GM19035 (cell line): ENCODE results near the gene PRKN.
"Not testable (repeated sequence)": the region's sequence is repeated elsewhere in the genome, so short reads cannot be mapped to it uniquely, and the experiment has no call there.

Experiments
- ATAC-seq: cut with Tn5 transposase; IDR thresholded peaks from one replicate; pipeline ENCODE4 v1.9.1; 2021; ENCODE audit not compliant: unreplicated experiment

PRKN gene

GRCh38 chr6:161884782-161885181 lies 842.8 kb downstream of the PRKN start:
- no peak for ATAC-seq

GRCh38 chr6:161882196-161882765 lies 845.3 kb downstream of the PRKN start:
- no peak for ATAC-seq

GRCh38 chr6:161880056-161880455 lies 847.5 kb downstream of the PRKN start:
- no peak for ATAC-seq

GRCh38 chr6:161876231-161876630 lies 851.3 kb downstream of the PRKN start:
- ATAC-seq: no peak

- ATAC-seq: no peak
Observed at GRCh38 chr6:161870236-161870901, 857.2 kb downstream of the PRKN start.

- ATAC-seq: no peak
Observed at GRCh38 chr6:161869491-161869890, 858.1 kb downstream of the PRKN start.

- no peak for ATAC-seq
Observed at GRCh38 chr6:161866570-161866969, 861.0 kb downstream of the PRKN start.

- ATAC-seq: not testable (repeated sequence)
Observed at GRCh38 chr6:161861061-161861460, 866.5 kb downstream of the PRKN start.

GRCh38 chr6:161853657-161854056 lies 873.9 kb downstream of the PRKN start:
- ATAC-seq: no peak

GRCh38 chr6:161851486-161851885 lies 876.1 kb downstream of the PRKN start:
- ATAC-seq: not testable (repeated sequence)

GRCh38 chr6:161850562-161850961 lies 877.0 kb downstream of the PRKN start:
- ATAC-seq: no peak

GRCh38 chr6:161847628-161848027 lies 879.9 kb downstream of the PRKN start:
- no peak for ATAC-seq

- ATAC-seq: no peak
Observed at GRCh38 chr6:161844804-161845203, 882.8 kb downstream of the PRKN start.

GRCh38 chr6:161843066-161843465 lies 884.5 kb downstream of the PRKN start:
- no peak for ATAC-seq

- no peak for ATAC-seq
Observed at GRCh38 chr6:161840380-161840779, 887.2 kb downstream of the PRKN start.

GRCh38 chr6:161838306-161839035 lies 889.1 kb downstream of the PRKN start:
- ATAC-seq: no peak

GRCh38 chr6:161837854-161838253 lies 889.7 kb downstream of the PRKN start:
- ATAC-seq: no peak

- no peak for ATAC-seq
Observed at GRCh38 chr6:161837449-161837735, 890.2 kb downstream of the PRKN start.

GRCh38 chr6:161836643-161837448 lies 890.7 kb downstream of the PRKN start:
- ATAC-seq: no peak

- ATAC-seq: no peak
Observed at GRCh38 chr6:161835500-161836215, 891.9 kb downstream of the PRKN start.

GRCh38 chr6:161834426-161834825 lies 893.1 kb downstream of the PRKN start:
- ATAC-seq: no peak
